ENCODE data around the gene MUC5B. TPM values are rescaled to one million over a fixed set of nuclear protein-coding genes. Genes with fewer than 3 reads are reported as not detected.

MUC5B gene
- total and polyA plus RNA-seq, 2 donors (not counting 3 experiments of a cell fraction or from before 2014, with no cell fraction given), result not detected

DNA sequence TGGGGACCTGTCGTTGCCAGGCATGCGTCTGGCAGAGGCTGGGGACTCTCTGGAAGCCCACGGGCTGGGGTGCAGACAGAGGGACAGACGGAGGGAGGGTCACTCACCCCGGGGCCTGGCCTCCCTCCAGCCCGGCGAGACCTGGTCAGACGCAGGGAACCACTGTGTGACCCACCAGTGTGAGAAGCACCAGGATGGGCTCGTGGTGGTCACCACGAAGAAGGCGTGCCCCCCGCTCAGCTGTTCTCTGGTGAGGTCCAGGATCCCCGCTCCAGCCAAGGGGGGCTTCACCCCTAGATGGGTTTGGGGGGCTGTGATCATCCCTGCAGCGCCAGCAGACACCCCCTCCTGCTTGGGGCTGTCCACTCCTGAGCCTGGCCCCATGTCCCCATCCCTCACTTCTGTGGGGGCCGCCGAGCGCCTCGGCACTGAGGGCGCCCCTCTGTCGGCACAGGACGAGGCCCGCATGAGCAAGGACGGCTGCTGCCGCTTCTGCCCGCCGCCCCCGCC, 23.6 kb upstream of the MUC5B start:
- H3K79me2 ChIP-seq (ENCODE audit: control insufficient read depth, insufficient read depth, low read length), result no peaks in the 10 kb centered on the region
- no peak for FAIRE-seq
- dilution Hi-C loops (cut with MboI; ENCODE audit: extremely low pct_ligation_motif_present, low sequenced_read_pairs) (no loop called here), intact Hi-C loops (cut with micrococcal nuclease) (no loop called here)
- no peaks in the 10 kb centered on the region for H3K9me1 ChIP-seq (replicated peaks; ENCODE audit: control insufficient read depth, extremely low read depth, insufficient read depth, low read length)
- no peak overlapping the region for H3K9ac ChIP-seq (replicated peaks; ENCODE audit: extremely low read depth, insufficient read depth, low read length)
- BruUV-seq (replicated peaks), result no TSS peak
- no peaks in the 10 kb centered on the region for H3K4me1 ChIP-seq (ENCODE audit: control insufficient read depth, extremely low read depth, insufficient read depth, low read length)
- H3K4me3 ChIP-seq (replicated peaks in 1 of 3; ENCODE audit: insufficient read depth in 1 of 3, low read depth in 1 of 3, low read length in 3 of 3), result no peak overlapping the region
- no peaks in the 10 kb centered on the region for H3K27me3 ChIP-seq (ENCODE audit: control insufficient read depth in 2 of 2, insufficient read depth in 2 of 2, low read length in 2 of 2)
- CTCF ChIA-PET, result no interaction called here
- no peak overlapping the region for H3K4me2 ChIP-seq (ENCODE audit: insufficient read depth, low read length)
- H2AFZ ChIP-seq (ENCODE audit: low read depth, low read length), result no peak overlapping the region
- H3K9me3 ChIP-seq (replicated peaks; ENCODE audit: control insufficient read depth, insufficient read depth, low read length), result no peaks in the 10 kb centered on the region
- H3K36me3 ChIP-seq (ENCODE audit: control insufficient read depth in 2 of 2, extremely low read depth in 1 of 2, insufficient read depth in 2 of 2, low read length in 2 of 2), result no peaks in the 10 kb centered on the region
- POLR2A ChIA-PET, result no interaction called here
- H4K20me1 ChIP-seq (replicated peaks; ENCODE audit: control insufficient read depth, extremely low read depth, insufficient read depth, low read length), result no peaks in the 10 kb centered on the region
- TF ChIP-seq FOS (IDR thresholded peaks at IDR 0.05; ENCODE audit: borderline replicate concordance, insufficient read depth, low read length) (no peak), MYC (IDR thresholded peaks at IDR 0.05; ENCODE audit: low read depth, low read length) (no peak), JUN (IDR thresholded peaks at IDR 0.05; ENCODE audit: borderline replicate concordance, insufficient read depth, insufficient read length, low read depth) (no peak), POLR2A (IDR thresholded peaks at IDR 0.05; ENCODE audit: low read depth, low read length) (no peak), POLR2AphosphoS5 (IDR thresholded peaks at IDR 0.05; ENCODE audit: insufficient read depth, low read depth, low read length) (no peak), GATA2 (IDR thresholded peaks at IDR 0.05; ENCODE audit: insufficient read depth, insufficient read length, low read depth, low read length) (no peak), EZH2 (IDR thresholded peaks at IDR 0.05; ENCODE audit: borderline replicate concordance, low read depth, low read length, severe bottlenecking) (no peak)
- TF ChIP-seq, protein P1, sequence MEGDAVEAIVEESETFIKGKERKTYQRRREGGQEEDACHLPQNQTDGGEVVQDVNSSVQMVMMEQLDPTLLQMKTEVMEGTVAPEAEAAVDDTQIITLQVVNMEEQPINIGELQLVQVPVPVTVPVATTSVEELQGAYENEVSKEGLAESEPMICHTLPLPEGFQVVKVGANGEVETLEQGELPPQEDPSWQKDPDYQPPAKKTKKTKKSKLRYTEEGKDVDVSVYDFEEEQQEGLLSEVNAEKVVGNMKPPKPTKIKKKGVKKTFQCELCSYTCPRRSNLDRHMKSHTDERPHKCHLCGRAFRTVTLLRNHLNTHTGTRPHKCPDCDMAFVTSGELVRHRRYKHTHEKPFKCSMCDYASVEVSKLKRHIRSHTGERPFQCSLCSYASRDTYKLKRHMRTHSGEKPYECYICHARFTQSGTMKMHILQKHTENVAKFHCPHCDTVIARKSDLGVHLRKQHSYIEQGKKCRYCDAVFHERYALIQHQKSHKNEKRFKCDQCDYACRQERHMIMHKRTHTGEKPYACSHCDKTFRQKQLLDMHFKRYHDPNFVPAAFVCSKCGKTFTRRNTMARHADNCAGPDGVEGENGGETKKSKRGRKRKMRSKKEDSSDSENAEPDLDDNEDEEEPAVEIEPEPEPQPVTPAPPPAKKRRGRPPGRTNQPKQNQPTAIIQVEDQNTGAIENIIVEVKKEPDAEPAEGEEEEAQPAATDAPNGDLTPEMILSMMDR (IDR thresholded peaks at IDR 0.05; ENCODE audit: extremely low read depth in 1 of 2, insufficient read depth in 1 of 2, low read depth in 1 of 2, low read length in 2 of 2), result no peak
- TF ChIP-seq, protein P2, sequence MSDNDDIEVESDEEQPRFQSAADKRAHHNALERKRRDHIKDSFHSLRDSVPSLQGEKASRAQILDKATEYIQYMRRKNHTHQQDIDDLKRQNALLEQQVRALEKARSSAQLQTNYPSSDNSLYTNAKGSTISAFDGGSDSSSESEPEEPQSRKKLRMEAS (IDR thresholded peaks at IDR 0.05; ENCODE audit: insufficient read depth, insufficient read length), result no peak
- no peak overlapping the region for H3K27ac ChIP-seq (ENCODE audit: insufficient read depth, low read depth, low read length)
- no peak for DNase-seq (ENCODE audit: low read depth, low spot score)

All from endothelial cell of umbilical vein (primary cell).